ENCODE results near the gene DNHD1.
A peak's percentile ranks its signal among the peaks of the same experiment; 100 is the strongest.

Gene DNHD1

GRCh38 chr11:6619004-6619745 lies 122.1 kb downstream of the DNHD1 start, which contains the start of gene TPP1:
TPP1 (minus strand) TSS chr11:6619422; CDS start chr11:6619400, 22 bp downstream.
- no peaks in the 10 kb centered on the region for H3K4me1 ChIP-seq
- H3K4me3 ChIP-seq (ENCODE audit: low read depth, low read length): peak within 1 kb of the TSS; percentile 84
- DNase-seq: peak; percentile 84
- H3K27me3 ChIP-seq: no peaks in the 10 kb centered on the region
- no peaks in the 10 kb centered on the region for H3K9me3 ChIP-seq
- no peaks in the 10 kb centered on the region for H3K36me3 ChIP-seq
- TF ChIP-seq CTCF (IDR thresholded peaks at IDR 0.05; ENCODE audit: low read depth, low read length): no peak

DNA sequence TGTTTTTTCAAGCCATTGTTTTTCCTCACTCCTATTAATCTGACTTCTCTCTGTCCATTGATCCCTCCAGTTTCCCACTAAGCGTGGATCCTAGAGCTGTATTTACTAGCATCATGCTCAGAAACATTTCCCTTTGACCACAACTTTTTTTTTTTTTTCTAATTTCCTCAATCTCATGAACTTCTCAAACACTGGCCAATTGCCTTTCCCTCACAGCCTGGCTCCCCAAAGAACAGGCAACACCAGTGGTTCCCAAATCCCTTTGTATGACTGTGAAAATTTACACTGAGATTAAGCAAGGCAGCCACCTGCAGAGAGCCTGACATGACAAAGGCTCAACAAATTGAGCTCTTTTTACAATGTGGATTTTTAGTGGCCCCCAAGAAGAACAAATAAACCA lies 123.6 kb downstream of the DNHD1 start:
- H3K36me3 ChIP-seq: no peaks in the 10 kb centered on the region
- no peak overlapping the region for H3K4me3 ChIP-seq (ENCODE audit: low read depth, low read length)
- H3K4me1 ChIP-seq: no peaks in the 10 kb centered on the region
- H3K27me3 ChIP-seq: no peaks in the 10 kb centered on the region
- DNase-seq: no peak
- TF ChIP-seq CTCF (IDR thresholded peaks at IDR 0.05; ENCODE audit: low read depth, low read length): no peak
- H3K9me3 ChIP-seq: no peaks in the 10 kb centered on the region

Data from BE2C (cell line).